Measurements from ENCODE around the gene THSD7A. TPM values are rescaled to one million over a fixed set of nuclear protein-coding genes. Genes with fewer than 3 reads are reported as not detected.

The THSD7A gene
- total RNA-seq, 1 experiment from 2014 or later, result 0.68 TPM

DNA sequence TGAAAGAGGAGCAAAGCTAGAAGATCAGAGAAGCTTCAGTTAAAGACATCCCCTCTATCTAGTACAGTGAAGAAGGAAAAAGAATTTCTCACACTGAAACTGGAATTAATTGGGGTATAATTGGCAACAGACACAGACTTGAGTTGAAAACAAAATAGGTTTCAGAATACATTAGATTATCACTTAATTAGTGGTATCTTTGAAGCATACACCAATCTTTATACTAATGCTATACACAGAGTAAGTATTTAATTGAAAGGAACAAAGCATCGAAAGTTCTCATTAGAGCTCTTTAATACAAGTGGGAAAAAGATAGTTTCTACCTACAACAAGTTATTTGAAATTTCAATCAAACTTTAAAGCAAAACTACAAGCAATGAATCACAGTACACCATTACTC is 128.2 kb downstream of the THSD7A start:
- no peaks in the 10 kb centered on the region for H3K9me3 Mint-ChIP-seq
- ATAC-seq (no peak), DNase-seq (ENCODE audit: low spot score) (no peak)
- TF ChIP-seq GABPB1 (CRISPR knock-in tag; IDR thresholded peaks at IDR 0.05) (no peak), GRHL2 (CRISPR knock-in tag; IDR thresholded peaks at IDR 0.05; ENCODE audit: insufficient replicate concordance, severe bottlenecking) (no peak), TCF7 (CRISPR knock-in tag; IDR thresholded peaks at IDR 0.05; ENCODE audit: low read depth) (no peak), ZNF232 (CRISPR knock-in tag; IDR thresholded peaks at IDR 0.05) (no peak), NR3C1 (CRISPR knock-in tag; conservative IDR thresholded peaks at IDR 0.05; ENCODE audit: low read depth) (no peak), CREB1 (CRISPR knock-in tag; IDR thresholded peaks at IDR 0.05) (no peak), ZNF219 (CRISPR knock-in tag; IDR thresholded peaks at IDR 0.05; ENCODE audit: borderline replicate concordance) (no peak), FOXP1 (CRISPR knock-in tag; IDR thresholded peaks at IDR 0.05; ENCODE audit: borderline replicate concordance) (no peak)
- TF ChIP-seq, protein P1, sequence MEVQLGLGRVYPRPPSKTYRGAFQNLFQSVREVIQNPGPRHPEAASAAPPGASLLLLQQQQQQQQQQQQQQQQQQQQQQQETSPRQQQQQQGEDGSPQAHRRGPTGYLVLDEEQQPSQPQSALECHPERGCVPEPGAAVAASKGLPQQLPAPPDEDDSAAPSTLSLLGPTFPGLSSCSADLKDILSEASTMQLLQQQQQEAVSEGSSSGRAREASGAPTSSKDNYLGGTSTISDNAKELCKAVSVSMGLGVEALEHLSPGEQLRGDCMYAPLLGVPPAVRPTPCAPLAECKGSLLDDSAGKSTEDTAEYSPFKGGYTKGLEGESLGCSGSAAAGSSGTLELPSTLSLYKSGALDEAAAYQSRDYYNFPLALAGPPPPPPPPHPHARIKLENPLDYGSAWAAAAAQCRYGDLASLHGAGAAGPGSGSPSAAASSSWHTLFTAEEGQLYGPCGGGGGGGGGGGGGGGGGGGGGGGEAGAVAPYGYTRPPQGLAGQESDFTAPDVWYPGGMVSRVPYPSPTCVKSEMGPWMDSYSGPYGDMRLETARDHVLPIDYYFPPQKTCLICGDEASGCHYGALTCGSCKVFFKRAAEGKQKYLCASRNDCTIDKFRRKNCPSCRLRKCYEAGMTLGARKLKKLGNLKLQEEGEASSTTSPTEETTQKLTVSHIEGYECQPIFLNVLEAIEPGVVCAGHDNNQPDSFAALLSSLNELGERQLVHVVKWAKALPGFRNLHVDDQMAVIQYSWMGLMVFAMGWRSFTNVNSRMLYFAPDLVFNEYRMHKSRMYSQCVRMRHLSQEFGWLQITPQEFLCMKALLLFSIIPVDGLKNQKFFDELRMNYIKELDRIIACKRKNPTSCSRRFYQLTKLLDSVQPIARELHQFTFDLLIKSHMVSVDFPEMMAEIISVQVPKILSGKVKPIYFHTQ (CRISPR knock-in tag; IDR thresholded peaks at IDR 0.05), result no peak
- TF ChIP-seq, protein P2, sequence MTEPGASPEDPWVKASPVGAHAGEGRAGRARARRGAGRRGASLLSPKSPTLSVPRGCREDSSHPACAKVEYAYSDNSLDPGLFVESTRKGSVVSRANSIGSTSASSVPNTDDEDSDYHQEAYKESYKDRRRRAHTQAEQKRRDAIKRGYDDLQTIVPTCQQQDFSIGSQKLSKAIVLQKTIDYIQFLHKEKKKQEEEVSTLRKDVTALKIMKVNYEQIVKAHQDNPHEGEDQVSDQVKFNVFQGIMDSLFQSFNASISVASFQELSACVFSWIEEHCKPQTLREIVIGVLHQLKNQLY (CRISPR knock-in tag; IDR thresholded peaks at IDR 0.05), result no peak
- TF ChIP-seq, protein P3, sequence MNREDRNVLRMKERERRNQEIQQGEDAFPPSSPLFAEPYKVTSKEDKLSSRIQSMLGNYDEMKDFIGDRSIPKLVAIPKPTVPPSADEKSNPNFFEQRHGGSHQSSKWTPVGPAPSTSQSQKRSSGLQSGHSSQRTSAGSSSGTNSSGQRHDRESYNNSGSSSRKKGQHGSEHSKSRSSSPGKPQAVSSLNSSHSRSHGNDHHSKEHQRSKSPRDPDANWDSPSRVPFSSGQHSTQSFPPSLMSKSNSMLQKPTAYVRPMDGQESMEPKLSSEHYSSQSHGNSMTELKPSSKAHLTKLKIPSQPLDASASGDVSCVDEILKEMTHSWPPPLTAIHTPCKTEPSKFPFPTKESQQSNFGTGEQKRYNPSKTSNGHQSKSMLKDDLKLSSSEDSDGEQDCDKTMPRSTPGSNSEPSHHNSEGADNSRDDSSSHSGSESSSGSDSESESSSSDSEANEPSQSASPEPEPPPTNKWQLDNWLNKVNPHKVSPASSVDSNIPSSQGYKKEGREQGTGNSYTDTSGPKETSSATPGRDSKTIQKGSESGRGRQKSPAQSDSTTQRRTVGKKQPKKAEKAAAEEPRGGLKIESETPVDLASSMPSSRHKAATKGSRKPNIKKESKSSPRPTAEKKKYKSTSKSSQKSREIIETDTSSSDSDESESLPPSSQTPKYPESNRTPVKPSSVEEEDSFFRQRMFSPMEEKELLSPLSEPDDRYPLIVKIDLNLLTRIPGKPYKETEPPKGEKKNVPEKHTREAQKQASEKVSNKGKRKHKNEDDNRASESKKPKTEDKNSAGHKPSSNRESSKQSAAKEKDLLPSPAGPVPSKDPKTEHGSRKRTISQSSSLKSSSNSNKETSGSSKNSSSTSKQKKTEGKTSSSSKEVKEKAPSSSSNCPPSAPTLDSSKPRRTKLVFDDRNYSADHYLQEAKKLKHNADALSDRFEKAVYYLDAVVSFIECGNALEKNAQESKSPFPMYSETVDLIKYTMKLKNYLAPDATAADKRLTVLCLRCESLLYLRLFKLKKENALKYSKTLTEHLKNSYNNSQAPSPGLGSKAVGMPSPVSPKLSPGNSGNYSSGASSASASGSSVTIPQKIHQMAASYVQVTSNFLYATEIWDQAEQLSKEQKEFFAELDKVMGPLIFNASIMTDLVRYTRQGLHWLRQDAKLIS (CRISPR knock-in tag; IDR thresholded peaks at IDR 0.05; ENCODE audit: borderline replicate concordance), result no peak
- H3K4me3 Mint-ChIP-seq, result no peak overlapping the region
- CTCF ChIA-PET, result no interaction called here
- POLR2A ChIA-PET, result no interaction called here
- H3K36me3 Mint-ChIP-seq, result no peaks in the 10 kb centered on the region
- H3K27me3 Mint-ChIP-seq (ENCODE audit: low read depth), result no peaks in the 10 kb centered on the region
- no peak overlapping the region for H3K27ac Mint-ChIP-seq
- peaks cover 8% of the 10 kb centered on the region for H3K4me1 Mint-ChIP-seq

DNA sequence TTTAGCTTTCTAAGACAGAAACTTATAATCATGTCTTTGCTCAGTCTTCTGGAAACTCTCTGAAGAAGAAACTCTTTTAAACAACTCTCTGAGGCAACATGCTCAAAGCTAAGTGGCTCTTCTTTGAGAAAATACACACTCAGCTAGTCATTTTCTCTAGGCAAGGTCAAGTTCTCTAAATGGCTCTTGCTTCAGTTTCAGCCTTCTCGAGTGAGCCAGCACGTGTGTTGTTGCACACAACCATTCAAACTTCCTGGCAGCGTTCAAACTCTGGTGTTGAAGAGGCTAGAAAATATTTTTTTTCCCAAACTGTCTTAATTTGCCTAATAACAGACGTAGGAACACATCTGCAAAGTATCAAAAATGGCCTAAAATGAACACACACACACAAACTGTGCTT is 129.1 kb downstream of the THSD7A start:
- H3K4me1 Mint-ChIP-seq, result peaks cover 8% of the 10 kb centered on the region
- CTCF ChIA-PET, result no interaction called here
- no peak overlapping the region for H3K4me3 Mint-ChIP-seq
- H3K27me3 Mint-ChIP-seq (ENCODE audit: low read depth), result no peaks in the 10 kb centered on the region
- POLR2A ChIA-PET, result no interaction called here
- DNase-seq (ENCODE audit: low spot score) (no peak), ATAC-seq (no peak)
- TF ChIP-seq ZNF232 (CRISPR knock-in tag; IDR thresholded peaks at IDR 0.05) (no peak), SMAD4 (CRISPR knock-in tag; IDR thresholded peaks at IDR 0.05) (no peak), NFYB (CRISPR knock-in tag; conservative IDR thresholded peaks at IDR 0.05; ENCODE audit: low read depth) (no peak), SMAD3 (CRISPR knock-in tag; IDR thresholded peaks at IDR 0.05; ENCODE audit: borderline replicate concordance) (no peak)
- TF ChIP-seq, protein P4, sequence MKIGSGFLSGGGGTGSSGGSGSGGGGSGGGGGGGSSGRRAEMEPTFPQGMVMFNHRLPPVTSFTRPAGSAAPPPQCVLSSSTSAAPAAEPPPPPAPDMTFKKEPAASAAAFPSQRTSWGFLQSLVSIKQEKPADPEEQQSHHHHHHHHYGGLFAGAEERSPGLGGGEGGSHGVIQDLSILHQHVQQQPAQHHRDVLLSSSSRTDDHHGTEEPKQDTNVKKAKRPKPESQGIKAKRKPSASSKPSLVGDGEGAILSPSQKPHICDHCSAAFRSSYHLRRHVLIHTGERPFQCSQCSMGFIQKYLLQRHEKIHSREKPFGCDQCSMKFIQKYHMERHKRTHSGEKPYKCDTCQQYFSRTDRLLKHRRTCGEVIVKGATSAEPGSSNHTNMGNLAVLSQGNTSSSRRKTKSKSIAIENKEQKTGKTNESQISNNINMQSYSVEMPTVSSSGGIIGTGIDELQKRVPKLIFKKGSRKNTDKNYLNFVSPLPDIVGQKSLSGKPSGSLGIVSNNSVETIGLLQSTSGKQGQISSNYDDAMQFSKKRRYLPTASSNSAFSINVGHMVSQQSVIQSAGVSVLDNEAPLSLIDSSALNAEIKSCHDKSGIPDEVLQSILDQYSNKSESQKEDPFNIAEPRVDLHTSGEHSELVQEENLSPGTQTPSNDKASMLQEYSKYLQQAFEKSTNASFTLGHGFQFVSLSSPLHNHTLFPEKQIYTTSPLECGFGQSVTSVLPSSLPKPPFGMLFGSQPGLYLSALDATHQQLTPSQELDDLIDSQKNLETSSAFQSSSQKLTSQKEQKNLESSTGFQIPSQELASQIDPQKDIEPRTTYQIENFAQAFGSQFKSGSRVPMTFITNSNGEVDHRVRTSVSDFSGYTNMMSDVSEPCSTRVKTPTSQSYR (CRISPR knock-in tag; IDR thresholded peaks at IDR 0.05), result no peak
- TF ChIP-seq, protein P5, sequence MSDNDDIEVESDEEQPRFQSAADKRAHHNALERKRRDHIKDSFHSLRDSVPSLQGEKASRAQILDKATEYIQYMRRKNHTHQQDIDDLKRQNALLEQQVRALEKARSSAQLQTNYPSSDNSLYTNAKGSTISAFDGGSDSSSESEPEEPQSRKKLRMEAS (CRISPR knock-in tag; IDR thresholded peaks at IDR 0.05), result no peak
- no peak overlapping the region for H3K27ac Mint-ChIP-seq
- no peaks in the 10 kb centered on the region for H3K9me3 Mint-ChIP-seq
- H3K36me3 Mint-ChIP-seq, result no peaks in the 10 kb centered on the region
